GM23338 (cell line): ENCODE measurements around the gene GPC5. TPM values are rescaled to one million over a fixed set of nuclear protein-coding genes. Genes with fewer than 3 reads are reported as not detected.

ENCODE experiments used
- ETS1 ChIP-seq: IDR thresholded peaks from 2 replicates; pipeline ENCODE4 v1.6.1; 2016; ENCODE audit warnings: antibody characterized with exemption
- NANOG ChIP-seq: IDR thresholded peaks from 2 replicates; pipeline ENCODE4 v1.6.1; 2016; ENCODE audit warnings: antibody characterized with exemption, borderline replicate concordance
- POLR2AphosphoS5 ChIP-seq: IDR thresholded peaks from 2 replicates; pipeline ENCODE4 v1.6.1; 2016; ENCODE audit warnings: antibody characterized with exemption, low read depth
- REST ChIP-seq: IDR thresholded peaks from one replicate; pipeline ENCODE4 v1.6.1; 2018; ENCODE audit warnings: antibody characterized with exemption; ENCODE audit not compliant: unreplicated experiment
- microRNA counts: library from miRNA; unstranded; fragments of <30 nt; microRNA quantifications from one replicate; lab custom pipeline; 2017
- microRNA-seq: library from miRNA; unstranded; fragments of <30 nt; microRNA quantifications from one replicate; pipeline ENCODE4, GENCODE V29; 2017
- polyA plus RNA-seq: library from polyadenylated mRNA; unstranded; fragments of >200 nt; fragmentation: Nextera tagmentation; extraction: Ambion mirVana; gene quantifications from 2 replicates; pipeline ENCODE4 v1.2.1, GENCODE V29; 2016
- small RNA-seq: library from RNA; depleted of rRNA; stranded (forward); fragments of <200 nt; gene quantifications from one replicate; pipeline ENCODE3, GENCODE V24; 2014; ENCODE audit warnings: low replicate concordance
- total RNA-seq: library from RNA; depleted of rRNA; stranded (reverse); fragments of >200 nt; shearing (Covaris generic); gene quantifications from 2 replicates; pipeline ENCODE4 v1.2.3, GENCODE V29; 2014; rRNA removed

GPC5 gene
- total and polyA plus RNA-seq, 2 experiments from 2014 or later: 0.95 to 1.1 TPM

- TF ChIP-seq ETS1 (no peak), POLR2AphosphoS5 (no peak), NANOG (no peak), REST (no peak)
Observed at GRCh38 chr13:92913840-92914239, 1515.4 kb downstream of the GPC5 start (continued).

MicroRNAs encoded within 50 kb of the gene (microRNA counts, 767-probe panel; counts per million panel counts)
- microRNA hsa-miR-18a-5p (lab: Ali Mortazavi, UCI): 9,823 counts per million, percentile 68 among the panel's probes with 10 or more counts
- 11,244 counts per million, percentile 79 among the panel's probes with 10 or more counts for microRNA hsa-miR-19a-3p (lab: Ali Mortazavi, UCI)
- 12,716 counts per million, percentile 87 among the panel's probes with 10 or more counts for microRNA hsa-miR-19b-3p (lab: Ali Mortazavi, UCI)
- microRNA hsa-miR-20a-5p+hsa-miR-20b-5p (lab: Ali Mortazavi, UCI): 14,671 counts per million, percentile 95 among the panel's probes with 10 or more counts
- microRNA hsa-miR-92a-3p (lab: Ali Mortazavi, UCI): 12,285 counts per million, percentile 85 among the panel's probes with 10 or more counts

Small RNA genes within 50 kb of the gene (microRNA-seq; reads per million reads assigned to microRNA genes)
- not detected for gene MIR548AS

Small RNA genes within 50 kb of the gene (small RNA-seq; reads per million reads assigned to genes)
- gene AL356737.1 (not detected), gene FABP5P4 (not detected), gene MIR548AS (not detected), gene RNU4ATAC3P (not detected)

Other genes starting within 250 kb of the GPC5 start
- gene MIR17HG, start 50.9 kb upstream of the GPC5 start, total RNA-seq: 44.8 and 46.0 TPM in 2 replicates
- gene MIR17HG, start 50.9 kb upstream of the GPC5 start, polyA plus RNA-seq: 9.1 and 14.8 TPM in 2 replicates